K562 (cell line): ENCODE data around the gene TAF15. TPM values are rescaled to one million over a fixed set of nuclear protein-coding genes. Genes with fewer than 3 reads are reported as not detected.

ENCODE experiments used
- CTCFL ChIP-seq: IDR thresholded peaks from 2 replicates; pipeline ENCODE4 v1.6.1; 2011; ENCODE audit warnings: borderline replicate concordance, low read depth, mild to moderate bottlenecking, moderate library complexity, low read length; ENCODE audit not compliant: insufficient read depth, poor library complexity, severe bottlenecking
- DEAF1 ChIP-seq: fragments of 450-650 bp; formaldehyde crosslinking; IDR thresholded peaks from 2 replicates; pipeline ENCODE4 v1.4.0; 2020; ENCODE audit warnings: mild to moderate bottlenecking, moderate library complexity
- DMBX1 ChIP-seq: fragments of 250-450 bp; sonication (Bioruptor Pico); IDR thresholded peaks from 2 replicates; pipeline ENCODE4 v1.8.0; 2022; ENCODE audit warnings: inconsistent platforms, mild to moderate bottlenecking, moderate library complexity, borderline replicate concordance
- E2F1 ChIP-seq: sonication (generic); formaldehyde crosslinking; IDR thresholded peaks from 2 replicates; pipeline ENCODE4 v1.8.1; 2023; ENCODE audit warnings: mild to moderate bottlenecking, missing genetic modification reagents, moderate library complexity
- GATA2 ChIP-seq: sonication (generic); formaldehyde crosslinking; IDR thresholded peaks from 2 replicates; pipeline ENCODE4 v1.4.0; 2020; ENCODE audit warnings: mild to moderate bottlenecking, missing genetic modification reagents
- HLTF ChIP-seq: fragments of 450-650 bp; IDR thresholded peaks from 2 replicates; pipeline ENCODE4 v1.6.1; 2016
- KLF16 ChIP-seq: IDR thresholded peaks from 2 replicates; pipeline ENCODE4 v1.6.1; 2016; ENCODE audit warnings: antibody characterized with exemption
- L3MBTL2 ChIP-seq: fragments of 450-650 bp; IDR thresholded peaks from 2 replicates; pipeline ENCODE4 v1.6.1; 2016; ENCODE audit warnings: mild to moderate bottlenecking, moderate library complexity
- MAZ ChIP-seq, 2 experiments: fragments of 450-650 bp in 1 of 2; sonication (generic) in 1 of 2; formaldehyde crosslinking; IDR thresholded peaks in 1 of 2; conservative IDR thresholded peaks in 1 of 2; 2 replicates each; pipeline versions ENCODE4 v1.4.0 to v1.5.0; 2020; ENCODE audit warnings: mild to moderate bottlenecking in 1 of 2, missing genetic modification reagents in 1 of 2
- NFATC3 ChIP-seq: fragments of 450-650 bp; IDR thresholded peaks from 2 replicates; pipeline ENCODE4 v1.6.1; 2017; ENCODE audit warnings: mild to moderate bottlenecking
- NR2C2 ChIP-seq, 2 experiments: fragments of 200-800 bp in 1 of 2; sonication (Bioruptor generic) in 1 of 2; sonication (generic) in 1 of 2; formaldehyde crosslinking in 1 of 2; IDR thresholded peaks; 2 replicates each; pipeline versions ENCODE4 v1.6.1 to v1.8.0; 2016 to 2022; ENCODE audit warnings: mild to moderate bottlenecking in 1 of 2, missing compliant biosample characterization in 1 of 2, missing genetic modification characterization in 1 of 2, missing genetic modification reagents in 1 of 2
- POLR2AphosphoS2 ChIP-seq: IDR thresholded peaks from 2 replicates; pipeline ENCODE4 v1.6.1; 2012; ENCODE audit warnings: low read length, improper control_type of control experiment
- PTBP1 ChIP-seq: fragments of 200-400 bp; formaldehyde crosslinking; IDR thresholded peaks from 2 replicates; pipeline ENCODE4 v1.6.1; 2017; ENCODE audit warnings: low read depth, low read length
- RAD21 ChIP-seq, 2 experiments: fragments of 250-450 bp in 1 of 2; fragments of 450-650 bp in 1 of 2; sonication (Bioruptor Pico) in 1 of 2; formaldehyde crosslinking in 1 of 2; IDR thresholded peaks in 1 of 2; conservative IDR thresholded peaks in 1 of 2; 2 replicates each; pipeline versions ENCODE4 v1.4.0 to v1.8.0; 2020 to 2022; ENCODE audit warnings: mild to moderate bottlenecking in 2 of 2, moderate library complexity in 1 of 2
- SMC3 ChIP-seq: conservative IDR thresholded peaks from 2 replicates; pipeline ENCODE4 v1.6.1; 2011; ENCODE audit warnings: low read depth, low read length, improper control_type of control experiment; ENCODE audit not compliant: insufficient read depth
- polyA plus RNA-seq, 8 experiments: library from polyadenylated mRNA; depleted of rRNA in 4 of 8; stranded (reverse) in 5 of 8; unstranded in 3 of 8; fragments of >200 nt; fragmentation: Nextera tagmentation in 2 of 8; fragmentation: Illumina TruSeq in 1 of 8; extraction: Ambion mirVana in 2 of 8; extraction: Trizol in 1 of 8; gene quantifications; 2 replicates each; pipeline versions ENCODE4 v1.2.1 to v1.2.3, GENCODE V29; 2011 to 2014; ENCODE audit warnings: inconsistent platforms in 1 of 8, missing spikeins in 1 of 8
- total RNA-seq, 7 experiments: library from RNA; depleted of rRNA in 6 of 7; stranded (reverse); fragments of >200 nt in 6 of 7; fragmentation: Illumina TruSeq in 2 of 7; extraction: Trizol in 2 of 7; gene quantifications; 2 replicates each; pipeline versions ENCODE4 v1.2.1 to v1.2.3, GENCODE V29; 2011 to 2021; ENCODE audit warnings: low replicate concordance in 1 of 7

Gene TAF15
- total and polyA plus RNA-seq, 9 of the 15 experiments (the other 6 are each of a cell fraction or from before 2014, with no cell fraction given) = 4.1 to 272 (median 56.8) TPM

- 0 out of 4 replicates have a peak, but pooled peaks of 1 of the 2 experiments have one; percentile 20 for TF ChIP-seq MAZ (CRISPR knock-in tag; conservative IDR thresholded peaks at IDR 0.05 in 1 of 2, IDR thresholded peaks at IDR 0.05 in 1 of 2)
- 0 out of 2 replicates have a peak, but pooled peaks have one; percentile 27 for TF ChIP-seq DEAF1 (CRISPR knock-in tag)
- TF ChIP-seq GATA2 (CRISPR knock-in tag) = no peak
- TF ChIP-seq DMBX1 = no peak
- TF ChIP-seq L3MBTL2 = 0 out of 2 replicates have a peak, but pooled peaks have one; percentile 17
- peak; percentile 64 for TF ChIP-seq SMC3
- TF ChIP-seq NR2C2 (CRISPR knock-in tag; IDR thresholded peaks at IDR 0.05) = no peak
- no peak for TF ChIP-seq NR2C2 (tag; IDR thresholded peaks at IDR 0.05)
- TF ChIP-seq PTBP1 = no peak
- TF ChIP-seq E2F1 (CRISPR knock-in tag) = 0 out of 2 replicates have a peak, but pooled peaks have one; percentile 48
- TF ChIP-seq RAD21 (CRISPR knock-in tag; conservative IDR thresholded peaks at IDR 0.05 in 1 of 2, IDR thresholded peaks at IDR 0.05 in 1 of 2) = peak; percentile 54 to 84
- TF ChIP-seq KLF16 = 0 out of 2 replicates have a peak, but pooled peaks have one; percentile 20
- TF ChIP-seq HLTF = 0 out of 2 replicates have a peak, but pooled peaks have one; percentile 30
- TF ChIP-seq POLR2AphosphoS2 = peak; percentile 30; the same call in 1 of the 2 replicates
- TF ChIP-seq NFATC3 = no peak
- peak; percentile 6 for TF ChIP-seq CTCFL
Observed at GRCh38 chr17:35849469-35850348, 40.4 kb downstream of the TAF15 start (continued).
